Muscle layer of duodenum (tissue), 2 donors: ENCODE results near the gene SNAP25.

Source experiments
- H3K27ac ChIP-seq: one replicate; pipeline ENCODE4 v1.7.0; 2013; ENCODE audit warnings: mild to moderate bottlenecking, low read length
- H3K27me3 ChIP-seq: one replicate; pipeline ENCODE4 v1.7.0; 2013; ENCODE audit warnings: low read depth, mild to moderate bottlenecking, control low read depth, low read length
- H3K36me3 ChIP-seq, 2 donors: one replicate each; pipeline ENCODE4 v1.7.0; 2013; ENCODE audit warnings: low read length in 2 of 2, control low read depth in 1 of 2, mild to moderate bottlenecking in 1 of 2; ENCODE audit not compliant: insufficient read depth in 2 of 2, control insufficient read depth in 1 of 2
- H3K4me1 ChIP-seq, 2 donors: one replicate each; pipeline ENCODE4 v1.7.0; 2013; ENCODE audit warnings: low read length in 2 of 2, mild to moderate bottlenecking in 2 of 2, control low read depth in 1 of 2, moderate library complexity in 1 of 2; ENCODE audit not compliant: insufficient read depth in 2 of 2, control insufficient read depth in 1 of 2
- H3K4me3 ChIP-seq, 2 donors: one replicate each; pipeline ENCODE4 v1.7.0; 2013; ENCODE audit warnings: low read length in 2 of 2, low read depth in 1 of 2, mild to moderate bottlenecking in 1 of 2
- H3K9me3 ChIP-seq, 2 donors: one replicate each; pipeline ENCODE4 v1.7.0; 2013; ENCODE audit warnings: low read length in 2 of 2, control low read depth in 1 of 2, mild to moderate bottlenecking in 1 of 2; ENCODE audit not compliant: control insufficient read depth in 1 of 2
- donor health status: healthy.

The SNAP25 gene

GRCh38 chr20:10249048-10249770 lies 30.6 kb downstream of the SNAP25 start:
- H3K27me3 ChIP-seq: no peaks in the 10 kb centered on the region
- H3K4me3 ChIP-seq: no peak overlapping the region
- no peaks in the 10 kb centered on the region for H3K36me3 ChIP-seq
- H3K4me1 ChIP-seq: no peaks in the 10 kb centered on the region
- no peaks in the 10 kb centered on the region for H3K9me3 ChIP-seq
- no peak overlapping the region for H3K27ac ChIP-seq

DNA sequence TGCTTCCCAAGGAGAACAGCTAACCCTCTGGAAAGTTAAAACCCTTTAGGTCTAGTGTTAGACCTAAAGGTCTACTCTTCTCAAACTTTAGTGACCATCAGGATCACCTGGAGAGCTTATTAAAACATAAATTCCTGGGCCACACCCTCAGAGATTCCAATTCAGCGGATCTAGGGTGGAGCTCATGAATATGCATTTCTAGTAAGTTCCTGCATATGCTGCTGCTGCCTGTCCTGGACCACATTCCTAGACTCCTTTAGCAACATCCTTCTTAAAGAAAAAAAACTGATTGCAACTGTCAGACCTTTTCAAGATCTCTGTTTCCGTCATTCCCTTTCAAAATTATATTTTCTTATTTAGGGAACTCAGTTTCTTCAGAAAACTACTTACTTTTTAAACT lies 31.2 kb downstream of the SNAP25 start:
- Histone ChIP-seq H3K27ac (no peak overlapping the region), H3K4me3 (no peak overlapping the region), H3K36me3 (no peaks in the 10 kb centered on the region), H3K9me3 (no peaks in the 10 kb centered on the region), H3K4me1 (no peaks in the 10 kb centered on the region), H3K27me3 (no peaks in the 10 kb centered on the region)

DNA sequence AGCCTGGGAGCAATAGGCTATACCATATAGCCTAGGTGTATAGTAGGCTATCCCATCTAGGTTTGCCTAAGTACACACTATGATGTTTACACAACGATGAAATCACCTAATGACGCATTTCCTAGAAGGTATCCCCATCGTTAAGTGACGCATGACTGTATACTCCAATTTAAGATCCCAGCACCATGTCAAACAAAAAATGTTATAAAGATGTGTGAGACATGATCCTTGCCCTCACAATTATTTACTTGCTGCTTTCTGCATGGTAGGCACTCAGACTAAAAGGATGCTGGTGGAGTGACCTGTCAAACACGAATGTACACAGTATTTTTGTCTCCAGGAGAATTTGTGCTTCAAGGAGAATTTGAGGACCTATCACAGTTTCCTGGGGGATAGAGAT lies 32.3 kb downstream of the SNAP25 start:
- no peaks in the 10 kb centered on the region for H3K4me1 ChIP-seq
- no peaks in the 10 kb centered on the region for H3K36me3 ChIP-seq
- H3K27ac ChIP-seq: no peak overlapping the region
- H3K27me3 ChIP-seq: no peaks in the 10 kb centered on the region
- H3K9me3 ChIP-seq: no peaks in the 10 kb centered on the region
- no peak overlapping the region for H3K4me3 ChIP-seq

DNA sequence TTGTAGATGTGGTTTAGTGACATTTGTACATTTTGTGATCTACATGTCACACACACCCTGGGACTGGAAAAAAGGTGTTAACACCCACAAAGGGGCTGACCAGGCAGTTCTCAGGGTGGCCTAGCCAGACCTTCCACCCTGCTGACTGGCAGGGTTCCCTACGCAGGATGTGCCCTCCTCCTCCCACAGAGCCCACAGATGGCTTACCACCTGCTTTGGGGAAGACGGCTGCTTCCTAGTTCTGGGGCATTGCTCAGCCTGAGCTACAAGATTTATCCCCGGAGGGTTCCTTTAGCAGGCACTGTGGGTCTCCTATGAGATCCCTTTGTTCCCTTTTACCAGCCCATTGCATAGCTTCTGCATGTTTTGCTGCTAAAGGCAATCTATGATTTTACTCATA lies 35.1 kb downstream of the SNAP25 start:
- Histone ChIP-seq H3K27ac (no peak overlapping the region), H3K9me3 (no peaks in the 10 kb centered on the region), H3K4me3 (no peak overlapping the region), H3K27me3 (no peaks in the 10 kb centered on the region), H3K4me1 (no peaks in the 10 kb centered on the region), H3K36me3 (no peaks in the 10 kb centered on the region)

GRCh38 chr20:10255846-10256245 lies 37.2 kb downstream of the SNAP25 start:
- no peaks in the 10 kb centered on the region for H3K4me1 ChIP-seq

GRCh38 chr20:10259166-10259565 lies 40.5 kb downstream of the SNAP25 start:
- H3K27ac ChIP-seq: no peak overlapping the region
- no peaks in the 10 kb centered on the region for H3K27me3 ChIP-seq
- no peaks in the 10 kb centered on the region for H3K9me3 ChIP-seq
- H3K4me1 ChIP-seq: no peaks in the 10 kb centered on the region
- no peak overlapping the region for H3K4me3 ChIP-seq
- H3K36me3 ChIP-seq: no peaks in the 10 kb centered on the region

More at GRCh38 chr20:10255846-10256245, 37.2 kb downstream of the SNAP25 start:
- Histone ChIP-seq H3K9me3 (no peaks in the 10 kb centered on the region), H3K27me3 (no peaks in the 10 kb centered on the region), H3K36me3 (no peaks in the 10 kb centered on the region), H3K4me3 (no peak overlapping the region), H3K27ac (no peak overlapping the region)

GRCh38 chr20:10260316-10260715 lies 41.7 kb downstream of the SNAP25 start:
- Histone ChIP-seq H3K27me3 (no peaks in the 10 kb centered on the region), H3K36me3 (no peaks in the 10 kb centered on the region), H3K4me1 (no peaks in the 10 kb centered on the region), H3K4me3 (no peak overlapping the region), H3K27ac (no peak overlapping the region), H3K9me3 (no peaks in the 10 kb centered on the region)

DNA sequence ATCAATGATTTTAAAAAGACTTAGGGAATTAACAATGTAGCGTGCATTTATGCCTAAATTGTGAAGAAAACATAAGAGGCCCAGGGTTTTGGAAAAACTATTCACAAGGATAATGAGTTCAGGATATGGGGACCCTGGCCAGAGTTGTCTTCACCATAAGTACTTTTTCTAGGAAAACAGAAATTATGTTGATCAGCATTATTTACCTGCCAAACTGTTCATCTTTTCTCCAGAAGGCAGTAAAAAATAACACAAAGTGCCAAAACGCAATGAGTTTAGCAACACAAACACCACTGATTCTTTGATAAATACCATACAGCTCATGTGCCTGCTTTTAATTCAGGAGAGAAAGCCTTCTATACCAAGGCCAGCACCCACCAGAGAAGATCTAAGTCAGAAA lies 43.1 kb downstream of the SNAP25 start:
- Histone ChIP-seq H3K27me3 (no peaks in the 10 kb centered on the region), H3K9me3 (no peaks in the 10 kb centered on the region), H3K36me3 (no peaks in the 10 kb centered on the region), H3K4me3 (no peak overlapping the region), H3K4me1 (no peaks in the 10 kb centered on the region), H3K27ac (no peak overlapping the region)

DNA sequence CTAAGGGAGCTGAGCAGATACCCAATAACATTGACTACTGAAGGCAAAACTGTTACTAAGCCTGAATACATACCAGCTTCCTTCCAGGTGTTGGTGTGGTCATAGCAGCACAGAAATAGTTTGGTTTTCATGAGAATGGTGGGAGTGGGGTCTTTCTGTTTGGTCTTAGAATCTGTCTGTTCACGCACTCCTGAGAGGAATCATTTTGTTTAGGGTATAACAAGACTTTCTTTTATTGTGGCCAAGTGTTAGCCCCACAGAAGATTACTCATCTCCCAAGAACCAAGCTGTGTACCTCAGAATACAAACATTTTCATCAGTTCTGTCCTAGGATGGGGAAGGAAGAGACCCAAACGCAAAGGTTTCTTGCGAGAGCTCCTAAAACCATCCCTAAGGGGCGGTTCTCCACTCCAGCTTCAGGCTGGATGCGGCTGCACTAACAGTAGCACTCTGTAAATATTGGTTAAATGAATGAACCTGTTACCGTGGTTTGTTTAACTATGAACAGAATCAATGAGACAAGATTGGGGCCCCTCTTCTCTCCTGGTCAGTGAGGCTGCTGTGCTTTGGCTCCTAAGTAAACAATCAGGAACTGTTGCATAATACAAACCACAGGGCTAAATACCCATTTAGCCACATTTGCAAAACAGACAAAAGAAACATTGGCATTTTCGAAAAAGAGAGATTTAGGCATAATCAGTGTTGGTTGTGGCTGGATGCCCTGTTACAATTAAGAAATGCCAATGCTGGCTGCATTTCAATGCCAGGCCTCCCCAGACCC lies 44.9 kb downstream of the SNAP25 start:
- Histone ChIP-seq H3K4me1 (no peaks in the 10 kb centered on the region), H3K27me3 (no peaks in the 10 kb centered on the region), H3K27ac (no peak overlapping the region), H3K36me3 (no peaks in the 10 kb centered on the region), H3K4me3 (no peak overlapping the region), H3K9me3 (no peaks in the 10 kb centered on the region)

DNA sequence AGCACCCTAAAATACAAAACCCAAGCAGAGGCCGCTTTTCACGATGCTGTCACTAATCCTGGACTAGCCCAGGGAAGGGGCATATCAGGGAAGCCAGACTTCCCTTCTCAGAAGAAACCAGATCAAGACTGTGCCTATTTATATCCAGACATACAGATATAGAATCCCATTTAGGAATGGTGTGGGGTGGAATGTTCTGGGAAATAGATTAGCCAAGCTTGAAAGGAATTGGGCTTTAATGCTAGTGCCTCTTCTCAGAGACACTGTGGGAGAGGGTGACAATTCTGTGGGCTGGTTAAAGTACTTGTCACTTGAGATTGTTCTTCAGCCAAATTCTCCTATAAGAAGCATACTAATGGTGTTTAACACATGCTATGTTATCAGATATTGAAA lies 45.5 kb downstream of the SNAP25 start:
- Histone ChIP-seq H3K27me3 (no peaks in the 10 kb centered on the region), H3K9me3 (no peaks in the 10 kb centered on the region), H3K27ac (no peak overlapping the region), H3K4me3 (no peak overlapping the region), H3K36me3 (no peaks in the 10 kb centered on the region), H3K4me1 (no peaks in the 10 kb centered on the region)

DNA sequence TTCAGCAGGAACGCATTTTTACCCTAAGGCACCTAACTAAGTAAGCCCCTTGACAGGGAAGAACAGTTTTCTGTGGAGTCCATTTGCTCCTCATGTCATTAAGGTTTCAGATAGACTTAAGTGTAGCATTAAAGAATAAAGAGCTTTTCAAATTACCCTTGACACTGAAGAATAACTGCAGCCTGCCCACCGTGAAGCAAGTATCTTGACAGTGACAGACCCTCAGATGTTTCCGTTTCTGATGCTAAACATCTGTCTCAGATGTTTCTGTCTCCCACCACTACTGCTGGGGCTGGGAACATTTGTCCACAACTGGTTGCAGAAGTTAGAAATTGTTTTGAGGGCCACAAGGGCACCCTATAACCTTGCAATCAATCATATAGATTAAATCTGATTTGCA lies 50.0 kb downstream of the SNAP25 start:
- Histone ChIP-seq H3K27ac (no peak overlapping the region), H3K27me3 (no peaks in the 10 kb centered on the region), H3K4me3 (no peak overlapping the region), H3K9me3 (no peaks in the 10 kb centered on the region), H3K36me3 (no peaks in the 10 kb centered on the region), H3K4me1 (no peaks in the 10 kb centered on the region)
